Endothelial cell of umbilical vein (primary cell): Measurements from ENCODE around the gene KRTAP20-4.

ENCODE experiments used
- EZH2 ChIP-seq: IDR thresholded peaks from 2 replicates; pipeline ENCODE4 v1.6.1; 2012; ENCODE audit warnings: borderline replicate concordance, low read depth, mild to moderate bottlenecking, moderate library complexity, low read length, inconsistent platforms; ENCODE audit not compliant: severe bottlenecking
- JUN ChIP-seq: IDR thresholded peaks from 2 replicates; pipeline ENCODE4 v1.6.1; 2011; ENCODE audit warnings: borderline replicate concordance, low read depth; ENCODE audit not compliant: insufficient read length, insufficient read depth
- MAX ChIP-seq: IDR thresholded peaks from 2 replicates; pipeline ENCODE4 v1.6.1; 2011; ENCODE audit not compliant: insufficient read depth, insufficient read length
- MYC ChIP-seq: IDR thresholded peaks from one replicate; pipeline ENCODE4 v1.6.1; 2011; ENCODE audit warnings: mild to moderate bottlenecking, low read depth, low read length
- POLR2A ChIP-seq: IDR thresholded peaks from 2 replicates; pipeline ENCODE4 v1.6.1; 2012; ENCODE audit warnings: low read depth, mild to moderate bottlenecking, control low read depth, low read length
- POLR2AphosphoS5 ChIP-seq: IDR thresholded peaks from 2 replicates; pipeline ENCODE4 v1.6.1; 2012; ENCODE audit warnings: low read depth, mild to moderate bottlenecking, control low read depth, low read length, moderate library complexity; ENCODE audit not compliant: insufficient read depth
- TF ChIP-seq, protein P1 (sequence below), 2 donors: IDR thresholded peaks; 1 replicate in 1 of 2; 2 replicates in 1 of 2; pipeline ENCODE4 v1.5.1; 2011; ENCODE audit warnings: low read length in 2 of 2, mild to moderate bottlenecking in 2 of 2, moderate library complexity in 2 of 2, control low read depth in 1 of 2, inconsistent platforms in 1 of 2, low read depth in 1 of 2; ENCODE audit not compliant: insufficient read depth in 1 of 2; ENCODE audit errors: extremely low read depth in 1 of 2

GRCh38 chr21:30652891-30653290 is 32.5 kb downstream of the KRTAP20-4 start:
- TF ChIP-seq EZH2 (no peak), MYC (no peak), POLR2A (no peak), POLR2AphosphoS5 (no peak), MAX (no peak), JUN (no peak)
- TF ChIP-seq, protein P1, sequence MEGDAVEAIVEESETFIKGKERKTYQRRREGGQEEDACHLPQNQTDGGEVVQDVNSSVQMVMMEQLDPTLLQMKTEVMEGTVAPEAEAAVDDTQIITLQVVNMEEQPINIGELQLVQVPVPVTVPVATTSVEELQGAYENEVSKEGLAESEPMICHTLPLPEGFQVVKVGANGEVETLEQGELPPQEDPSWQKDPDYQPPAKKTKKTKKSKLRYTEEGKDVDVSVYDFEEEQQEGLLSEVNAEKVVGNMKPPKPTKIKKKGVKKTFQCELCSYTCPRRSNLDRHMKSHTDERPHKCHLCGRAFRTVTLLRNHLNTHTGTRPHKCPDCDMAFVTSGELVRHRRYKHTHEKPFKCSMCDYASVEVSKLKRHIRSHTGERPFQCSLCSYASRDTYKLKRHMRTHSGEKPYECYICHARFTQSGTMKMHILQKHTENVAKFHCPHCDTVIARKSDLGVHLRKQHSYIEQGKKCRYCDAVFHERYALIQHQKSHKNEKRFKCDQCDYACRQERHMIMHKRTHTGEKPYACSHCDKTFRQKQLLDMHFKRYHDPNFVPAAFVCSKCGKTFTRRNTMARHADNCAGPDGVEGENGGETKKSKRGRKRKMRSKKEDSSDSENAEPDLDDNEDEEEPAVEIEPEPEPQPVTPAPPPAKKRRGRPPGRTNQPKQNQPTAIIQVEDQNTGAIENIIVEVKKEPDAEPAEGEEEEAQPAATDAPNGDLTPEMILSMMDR (IDR thresholded peaks at IDR 0.05; ENCODE audit: extremely low read depth in 1 of 2, insufficient read depth in 1 of 2, low read depth in 1 of 2, low read length in 2 of 2): no peak
